HCT116 (cell line): ENCODE results near the gene SORCS2.

ENCODE experiments used
- CTCF ChIP-seq, 3 experiments: fragments of 200-600 bp in 1 of 3; sonication (generic) in 1 of 3; IDR thresholded peaks in 2 of 3; conservative IDR thresholded peaks in 1 of 3; 2 replicates each; pipeline ENCODE4 v1.5.1; 2012 to 2017; ENCODE audit warnings: low read depth in 2 of 3, low read length in 2 of 3, antibody characterized with exemption in 1 of 3, borderline replicate concordance in 1 of 3, control low read depth in 1 of 3, mild to moderate bottlenecking in 1 of 3, mixed read lengths in 1 of 3, mixed run types in 1 of 3, moderate library complexity in 1 of 3; ENCODE audit not compliant: insufficient read depth in 1 of 3
- POLR2A ChIP-seq: IDR thresholded peaks from 2 replicates; pipeline ENCODE4 v1.7.0; 2011; ENCODE audit warnings: borderline replicate concordance; ENCODE audit not compliant: insufficient read depth, insufficient read length; ENCODE audit errors: extremely low read depth

- no peak for TF ChIP-seq CTCF (IDR thresholded peaks at IDR 0.05 in 2 of 3, conservative IDR thresholded peaks at IDR 0.05 in 1 of 3; ENCODE audit: borderline replicate concordance in 1 of 3, insufficient read depth in 1 of 3, low read depth in 2 of 3, low read length in 2 of 3)
- no peak for TF ChIP-seq POLR2A
These were observed 554.7 kb downstream of the SORCS2 start for GRCh38 chr4:7747062-7747385.
